ENCODE results near the gene TGFBR2.

TGFBR2 gene

GRCh38 chr3:30643763-30644462 is 37.5 kb downstream of the TGFBR2 start:
- peaks cover 0 to 38% of the 10 kb centered on the region in 2 experiments; a peak in 1 of 3 replicates for H3K36me3 ChIP-seq (ENCODE audit: control insufficient read depth in 2 of 2, insufficient read depth in 1 of 2, low read length in 2 of 2)
- no peaks in the 10 kb centered on the region for H3K4me1 ChIP-seq (ENCODE audit: control insufficient read depth, insufficient read depth, low read length)
- CTCF ChIA-PET: no interaction called here
- POLR2A ChIA-PET: no interaction called here
- TF ChIP-seq, protein P1, sequence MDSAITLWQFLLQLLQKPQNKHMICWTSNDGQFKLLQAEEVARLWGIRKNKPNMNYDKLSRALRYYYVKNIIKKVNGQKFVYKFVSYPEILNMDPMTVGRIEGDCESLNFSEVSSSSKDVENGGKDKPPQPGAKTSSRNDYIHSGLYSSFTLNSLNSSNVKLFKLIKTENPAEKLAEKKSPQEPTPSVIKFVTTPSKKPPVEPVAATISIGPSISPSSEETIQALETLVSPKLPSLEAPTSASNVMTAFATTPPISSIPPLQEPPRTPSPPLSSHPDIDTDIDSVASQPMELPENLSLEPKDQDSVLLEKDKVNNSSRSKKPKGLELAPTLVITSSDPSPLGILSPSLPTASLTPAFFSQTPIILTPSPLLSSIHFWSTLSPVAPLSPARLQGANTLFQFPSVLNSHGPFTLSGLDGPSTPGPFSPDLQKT (IDR thresholded peaks at IDR 0.05; ENCODE audit: borderline replicate concordance, low read depth, low read length): no peak
- TF ChIP-seq ZNF645 (tag by site-specific recombination; IDR thresholded peaks at IDR 0.05): no peak
- no peak for TF ChIP-seq ZNF660 (tag by site-specific recombination; IDR thresholded peaks at IDR 0.05)
- no peak for TF ChIP-seq ZNF48 (tag by site-specific recombination; IDR thresholded peaks at IDR 0.05)
- no peak for TF ChIP-seq ZNF580 (tag by site-specific recombination; IDR thresholded peaks at IDR 0.05)
- H3K4me3 ChIP-seq (ENCODE audit: low read depth, low read length): no peak overlapping the region
- H3K27ac ChIP-seq (ENCODE audit: extremely low read depth, low read depth, low read length): no peak overlapping the region
- H3K9me3 ChIP-seq (ENCODE audit: control insufficient read depth, insufficient read depth, low read depth, low read length): no peaks in the 10 kb centered on the region

DNA sequence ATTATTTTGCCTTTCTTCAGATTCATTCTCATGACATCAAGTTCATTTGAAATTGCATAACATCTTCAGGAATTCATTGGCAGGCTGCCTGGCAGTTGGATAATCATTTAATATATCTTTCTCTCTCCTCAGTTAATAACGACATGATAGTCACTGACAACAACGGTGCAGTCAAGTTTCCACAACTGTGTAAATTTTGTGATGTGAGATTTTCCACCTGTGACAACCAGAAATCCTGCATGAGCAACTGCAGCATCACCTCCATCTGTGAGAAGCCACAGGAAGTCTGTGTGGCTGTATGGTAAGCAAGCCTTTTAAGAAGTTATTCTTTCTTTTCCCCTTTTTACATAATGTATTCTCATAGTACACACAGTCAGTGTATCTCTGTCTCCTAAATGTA is 38.2 kb downstream of the TGFBR2 start:
- Histone ChIP-seq H3K4me1 (ENCODE audit: control insufficient read depth, insufficient read depth, low read length) (no peaks in the 10 kb centered on the region), H3K36me3 (ENCODE audit: control insufficient read depth in 2 of 2, insufficient read depth in 1 of 2, low read length in 2 of 2) (peaks cover 0 to 42% of the 10 kb centered on the region in 2 experiments; a peak in 1 of 3 replicates), H3K9me3 (ENCODE audit: control insufficient read depth, insufficient read depth, low read depth, low read length) (no peaks in the 10 kb centered on the region), H3K27ac (ENCODE audit: extremely low read depth, low read depth, low read length) (no peak overlapping the region), H3K4me3 (ENCODE audit: low read depth, low read length) (no peak overlapping the region)
- POLR2A ChIA-PET: no interaction called here
- TF ChIP-seq, protein P2, sequence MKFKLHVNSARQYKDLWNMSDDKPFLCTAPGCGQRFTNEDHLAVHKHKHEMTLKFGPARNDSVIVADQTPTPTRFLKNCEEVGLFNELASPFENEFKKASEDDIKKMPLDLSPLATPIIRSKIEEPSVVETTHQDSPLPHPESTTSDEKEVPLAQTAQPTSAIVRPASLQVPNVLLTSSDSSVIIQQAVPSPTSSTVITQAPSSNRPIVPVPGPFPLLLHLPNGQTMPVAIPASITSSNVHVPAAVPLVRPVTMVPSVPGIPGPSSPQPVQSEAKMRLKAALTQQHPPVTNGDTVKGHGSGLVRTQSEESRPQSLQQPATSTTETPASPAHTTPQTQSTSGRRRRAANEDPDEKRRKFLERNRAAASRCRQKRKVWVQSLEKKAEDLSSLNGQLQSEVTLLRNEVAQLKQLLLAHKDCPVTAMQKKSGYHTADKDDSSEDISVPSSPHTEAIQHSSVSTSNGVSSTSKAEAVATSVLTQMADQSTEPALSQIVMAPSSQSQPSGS (tag by site-specific recombination; IDR thresholded peaks at IDR 0.05; ENCODE audit: low read depth): no peak
- TF ChIP-seq, protein P3, sequence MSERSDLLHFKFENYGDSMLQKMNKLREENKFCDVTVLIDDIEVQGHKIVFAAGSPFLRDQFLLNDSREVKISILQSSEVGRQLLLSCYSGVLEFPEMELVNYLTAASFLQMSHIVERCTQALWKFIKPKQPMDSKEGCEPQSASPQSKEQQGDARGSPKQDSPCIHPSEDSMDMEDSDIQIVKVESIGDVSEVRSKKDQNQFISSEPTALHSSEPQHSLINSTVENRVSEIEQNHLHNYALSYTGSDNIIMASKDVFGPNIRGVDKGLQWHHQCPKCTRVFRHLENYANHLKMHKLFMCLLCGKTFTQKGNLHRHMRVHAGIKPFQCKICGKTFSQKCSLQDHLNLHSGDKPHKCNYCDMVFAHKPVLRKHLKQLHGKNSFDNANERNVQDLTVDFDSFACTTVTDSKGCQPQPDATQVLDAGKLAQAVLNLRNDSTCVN (tag by site-specific recombination; optimal IDR thresholded peaks at IDR 0.05): no peak
- TF ChIP-seq ZNF677 (tag by site-specific recombination; IDR thresholded peaks at IDR 0.05): no peak
- no peak for TF ChIP-seq ZNF426 (tag by site-specific recombination; IDR thresholded peaks at IDR 0.05)
- no peak for TF ChIP-seq ZNF76 (tag by site-specific recombination; IDR thresholded peaks at IDR 0.05; ENCODE audit: borderline replicate concordance, low read depth)
- no peak for TF ChIP-seq MZF1 (tag by site-specific recombination; IDR thresholded peaks at IDR 0.05; ENCODE audit: borderline replicate concordance)
- no peak for TF ChIP-seq ZNF266 (tag by site-specific recombination; IDR thresholded peaks at IDR 0.05; ENCODE audit: low read depth)
- TF ChIP-seq ZFP37 (tag by site-specific recombination; IDR thresholded peaks at IDR 0.05): no peak
- no peak for TF ChIP-seq ZSCAN30 (tag by site-specific recombination; IDR thresholded peaks at IDR 0.05)
- no peak for TF ChIP-seq ZNF792 (tag by site-specific recombination; IDR thresholded peaks at IDR 0.05)
- CTCF ChIA-PET: no interaction called here

- Histone ChIP-seq H3K9me3 (ENCODE audit: control insufficient read depth, insufficient read depth, low read depth, low read length) (no peaks in the 10 kb centered on the region), H3K4me3 (ENCODE audit: low read depth, low read length) (no peak overlapping the region), H3K4me1 (ENCODE audit: control insufficient read depth, insufficient read depth, low read length) (no peaks in the 10 kb centered on the region), H3K27ac (ENCODE audit: extremely low read depth, low read depth, low read length) (no peak overlapping the region), H3K36me3 (ENCODE audit: control insufficient read depth in 2 of 2, insufficient read depth in 1 of 2, low read length in 2 of 2) (peaks cover 0 to 46% of the 10 kb centered on the region in 2 experiments; a peak in 1 of 3 replicates)
- ChIA-PET POLR2A (no interaction called here), CTCF (interaction anchor here (0.6 kb wide), 1 partner anchor 886 kb away, joined by 5 read pairs; no protein-coding TSS in a partner anchor)
- TF ChIP-seq ZNF155 (tag by site-specific recombination; IDR thresholded peaks at IDR 0.05) (no peak), ZBTB48 (tag by site-specific recombination; IDR thresholded peaks at IDR 0.05) (no peak), PBX3 (CRISPR knock-in tag; IDR thresholded peaks at IDR 0.05) (no peak), GLIS1 (tag by site-specific recombination; IDR thresholded peaks at IDR 0.05) (no peak), ZNF157 (tag by site-specific recombination; IDR thresholded peaks at IDR 0.05) (no peak), ZNF354C (tag by site-specific recombination; IDR thresholded peaks at IDR 0.05; ENCODE audit: borderline replicate concordance, low read depth) (no peak), OSR2 (tag by site-specific recombination; IDR thresholded peaks at IDR 0.05) (no peak), ZNF791 (tag by site-specific recombination; IDR thresholded peaks at IDR 0.05) (no peak), PRDM1 (tag by site-specific recombination; IDR thresholded peaks at IDR 0.05) (no peak), ZSCAN30 (tag by site-specific recombination; IDR thresholded peaks at IDR 0.05) (no peak)
Observed at GRCh38 chr3:30645077-30645476, 38.7 kb downstream of the TGFBR2 start.

All from HEK293 (cell line).